Hematopoietic multipotent progenitor cell (in vitro differentiated cells): ENCODE results near the gene PANK4. TPM values are rescaled to one million over a fixed set of nuclear protein-coding genes. Genes with fewer than 3 reads are reported as not detected.
A peak's percentile ranks its signal among the peaks of the same experiment; 100 is the strongest.
"Not testable (repeated sequence)": the region's sequence is repeated elsewhere in the genome, so short reads cannot be mapped to it uniquely, and the experiment has no call there.

Experiments
- DNase-seq, 3 donors: peaks; one replicate each; pipeline ENCODE4 v3.0.0-alpha.2; 2011 to 2015; ENCODE audit warnings: low read depth in 2 of 3, low spot score in 2 of 3
- total RNA-seq: library from RNA; depleted of rRNA; stranded (reverse); fragments of >200 nt; gene quantifications from one replicate; pipeline ENCODE4 v1.2.3, GENCODE V29; 2012

Gene PANK4
- total RNA-seq, 1 donor = 27.2 TPM

DNA sequence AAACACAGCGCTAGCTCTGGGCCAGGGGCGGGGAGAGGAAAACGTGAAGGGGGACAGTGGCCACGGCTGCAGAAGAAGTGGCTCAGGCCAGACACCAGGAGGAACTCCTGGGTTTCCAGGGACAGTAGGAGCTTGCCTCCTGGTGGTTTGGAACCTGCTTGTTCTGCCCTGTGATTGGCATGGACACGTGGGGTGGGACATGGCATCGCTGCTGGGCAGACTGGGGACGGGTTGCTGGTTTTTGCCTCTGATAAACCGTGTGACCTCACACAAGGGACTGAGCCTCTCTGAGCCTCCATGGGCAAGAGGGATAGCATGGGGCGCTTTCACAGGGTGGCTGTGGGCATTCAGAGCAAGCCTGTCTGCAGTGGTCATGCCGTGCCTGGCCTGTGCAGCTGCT is 57.9 kb downstream of the PANK4 start:
- DNase-seq = no peak

DNA sequence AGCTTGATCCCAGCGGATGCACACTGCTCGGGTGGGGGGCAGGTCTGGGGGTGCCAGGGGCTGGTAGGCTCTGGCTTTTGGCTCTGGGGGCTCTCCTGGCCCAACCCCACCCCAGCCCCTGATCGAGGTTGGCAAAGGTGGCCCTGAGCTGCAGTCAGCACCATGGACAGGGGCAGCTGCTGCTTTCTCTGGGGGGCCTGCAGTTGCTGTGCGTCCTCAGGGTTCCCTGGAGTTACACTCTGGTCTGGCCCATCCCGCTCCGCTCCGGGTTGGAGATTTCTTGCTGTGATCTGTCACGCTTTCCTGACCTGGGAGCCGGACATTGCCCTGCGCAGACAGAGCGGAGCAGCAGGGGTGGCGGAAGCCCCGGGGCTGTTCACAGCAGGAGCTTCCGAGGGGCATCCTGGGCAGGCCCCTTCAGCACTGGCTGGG is 58.3 kb downstream of the PANK4 start:
- DNase-seq = peak; percentile 16 to 72 (median 46)

DNA sequence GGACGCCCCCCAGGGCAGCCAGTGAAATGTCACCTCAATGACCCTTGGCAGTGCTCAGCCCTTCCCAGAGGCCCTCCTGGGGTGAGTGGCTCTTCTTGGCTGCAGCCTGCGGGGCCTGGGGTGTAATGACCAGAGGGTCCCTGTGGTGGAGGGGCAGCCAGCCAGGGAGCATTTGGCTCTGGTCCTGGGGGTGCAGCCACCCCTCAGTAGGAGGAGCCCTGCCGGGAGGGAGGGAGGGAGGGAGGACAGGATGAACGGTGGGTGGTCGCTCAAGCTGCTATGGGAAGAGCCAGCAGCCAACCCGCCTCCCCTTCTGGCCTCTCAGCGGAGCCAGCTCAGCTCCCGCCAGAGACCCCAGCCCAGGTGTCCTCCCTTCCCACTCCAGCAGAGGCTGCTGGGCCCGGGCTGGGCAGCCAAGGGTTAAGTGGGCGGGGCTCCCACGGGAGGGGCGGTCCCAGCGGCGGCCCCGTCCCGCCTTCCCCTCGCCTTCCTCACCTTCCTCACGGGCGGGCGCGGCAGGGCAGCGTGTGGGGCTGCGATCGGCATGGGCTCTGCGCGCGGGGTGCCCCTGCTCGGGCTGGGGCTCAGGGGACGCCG is 59.3 kb downstream of the PANK4 start:
- DNase-seq = no peak

DNA sequence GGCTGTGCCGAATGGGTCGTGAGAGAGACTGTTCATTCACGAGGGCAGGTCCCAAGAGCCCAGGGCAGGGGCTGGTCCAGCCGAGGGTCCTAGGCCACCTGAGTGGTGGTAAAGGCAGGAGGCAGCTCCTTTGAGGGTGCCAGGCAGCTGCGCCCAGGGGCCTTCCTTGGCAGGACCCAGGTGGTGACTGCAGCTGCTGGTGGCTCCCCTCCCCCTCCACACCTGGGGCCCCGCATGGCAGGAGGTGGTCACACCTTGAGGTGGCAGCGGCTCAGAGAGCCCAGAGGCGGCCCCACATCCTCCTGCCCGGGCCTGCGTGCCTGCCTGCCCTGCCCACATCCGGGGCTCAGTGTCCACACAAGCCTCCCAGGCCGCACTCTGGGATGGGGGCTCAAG is 60.1 kb downstream of the PANK4 start:
- no peak for DNase-seq

DNA sequence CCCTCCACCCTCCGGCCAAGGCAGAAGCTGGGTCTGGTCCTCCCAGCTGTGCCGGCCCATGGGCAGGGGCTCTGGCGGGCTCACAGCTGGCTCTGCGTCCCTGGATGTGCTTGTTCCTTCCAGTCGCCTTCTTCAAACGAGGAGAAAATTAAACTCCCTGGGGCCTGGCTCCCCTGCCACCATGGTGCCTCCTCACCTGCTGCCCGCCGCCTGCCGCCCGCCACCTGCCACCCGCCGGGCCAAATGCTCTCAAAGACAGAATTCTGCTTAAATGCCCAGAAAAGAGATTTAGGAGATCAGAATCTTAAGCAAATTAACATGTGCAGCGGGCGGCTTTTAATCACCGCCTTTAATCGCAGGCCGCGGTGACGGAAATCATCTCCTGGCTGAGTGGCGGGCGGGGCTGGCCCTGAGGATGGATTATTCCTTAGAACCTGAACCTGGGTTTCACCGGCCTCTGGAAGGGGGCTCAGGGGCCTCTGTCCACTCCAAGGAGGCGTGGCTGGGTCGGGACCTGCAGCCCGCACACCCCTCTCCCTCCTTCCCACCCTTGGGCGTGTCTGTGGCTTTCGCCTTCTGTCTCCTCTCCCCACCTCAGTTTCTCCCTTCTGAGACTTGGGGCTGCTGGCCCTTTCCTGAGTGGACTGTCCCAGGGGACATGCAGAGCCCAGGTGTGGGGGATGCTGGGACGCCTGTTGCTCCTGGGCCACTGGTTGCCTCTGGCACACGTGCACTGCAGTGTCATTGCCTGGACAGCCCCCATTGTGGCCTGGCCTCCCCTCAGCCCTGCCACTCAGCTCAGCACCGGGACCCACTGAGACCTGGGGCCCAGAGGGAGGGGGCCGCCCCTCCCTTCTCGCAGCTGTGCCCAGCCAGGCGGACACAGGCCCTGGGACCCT is 60.8 kb downstream of the PANK4 start:
- DNase-seq = no peak

DNA sequence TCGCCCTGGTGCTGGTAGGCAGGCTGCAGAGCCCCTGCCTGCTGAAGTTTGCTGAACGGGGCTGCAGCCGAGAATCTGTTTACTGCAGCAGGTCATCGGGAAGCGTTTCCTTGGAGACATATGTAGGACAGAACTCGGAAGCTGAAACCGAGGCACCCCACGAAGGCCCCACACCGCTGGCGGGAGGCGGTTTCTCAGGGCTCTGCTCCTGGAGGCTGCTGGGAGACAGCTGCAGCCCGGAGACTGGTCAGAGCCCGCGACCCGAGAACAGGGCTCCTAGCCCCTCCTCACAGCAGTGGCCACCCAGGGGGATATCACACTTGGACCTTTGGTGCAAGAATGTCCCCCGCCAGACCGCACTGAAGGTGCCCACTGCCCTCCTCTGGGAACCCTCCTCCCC is 63.0 kb downstream of the PANK4 start:
- DNase-seq = no peak

DNA sequence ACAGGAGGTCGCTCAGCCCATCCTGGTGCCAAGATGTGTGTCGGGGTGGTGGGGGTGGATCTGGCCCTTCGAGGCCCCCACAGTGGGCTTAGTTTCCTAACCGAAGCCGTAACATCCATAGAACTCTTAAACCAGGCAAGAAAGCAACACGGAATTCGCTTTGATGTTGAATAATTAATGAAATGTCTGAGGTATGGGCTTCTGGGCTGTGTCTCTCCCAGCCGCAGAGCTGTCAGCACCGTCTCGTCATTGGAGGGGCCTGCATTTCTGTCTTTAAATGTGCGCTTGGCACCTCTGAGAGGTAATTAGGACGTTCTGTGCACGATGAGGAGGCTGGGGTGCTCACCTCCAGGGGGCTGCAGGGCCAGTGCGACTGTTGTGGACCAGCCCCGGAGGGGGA is 63.6 kb downstream of the PANK4 start:
- no peak for DNase-seq

DNA sequence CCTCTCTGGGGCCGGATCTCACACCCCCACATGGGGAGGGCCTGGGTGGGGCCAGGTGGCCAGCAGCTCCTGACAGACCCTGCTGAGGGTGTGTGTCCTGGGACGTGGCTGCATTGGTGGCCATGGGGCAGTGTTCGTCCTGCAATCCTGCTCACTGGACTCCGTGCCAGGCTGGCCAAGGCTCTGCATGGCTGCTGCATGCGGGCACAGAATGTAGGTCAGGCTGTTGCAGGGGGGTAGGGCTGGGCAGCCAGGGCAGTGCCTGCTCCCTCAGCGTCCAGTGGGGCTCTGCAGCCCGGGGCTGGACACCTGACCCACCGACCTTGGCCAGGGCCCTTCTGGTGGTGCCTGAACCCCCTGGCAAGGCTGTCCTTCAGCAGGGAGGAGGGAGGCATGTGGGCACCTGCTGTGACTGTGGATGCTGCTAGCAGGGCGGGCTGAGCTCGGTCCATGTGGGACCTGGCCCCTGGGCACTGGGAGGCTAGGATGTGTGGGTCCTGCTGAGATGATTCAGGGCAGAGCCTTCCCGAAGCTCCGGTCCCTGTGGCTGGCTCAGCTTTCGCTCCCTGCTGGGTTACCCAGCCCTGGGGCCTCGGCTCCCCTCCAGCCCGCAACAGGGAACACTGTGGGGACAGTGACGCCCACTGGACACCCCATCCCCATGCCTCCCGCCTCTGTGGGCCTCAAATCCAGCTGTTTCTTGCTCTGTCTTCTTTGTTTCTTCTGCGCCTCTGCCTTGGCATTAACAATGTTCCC is 65.2 kb downstream of the PANK4 start:
- DNase-seq = no peak

DNA sequence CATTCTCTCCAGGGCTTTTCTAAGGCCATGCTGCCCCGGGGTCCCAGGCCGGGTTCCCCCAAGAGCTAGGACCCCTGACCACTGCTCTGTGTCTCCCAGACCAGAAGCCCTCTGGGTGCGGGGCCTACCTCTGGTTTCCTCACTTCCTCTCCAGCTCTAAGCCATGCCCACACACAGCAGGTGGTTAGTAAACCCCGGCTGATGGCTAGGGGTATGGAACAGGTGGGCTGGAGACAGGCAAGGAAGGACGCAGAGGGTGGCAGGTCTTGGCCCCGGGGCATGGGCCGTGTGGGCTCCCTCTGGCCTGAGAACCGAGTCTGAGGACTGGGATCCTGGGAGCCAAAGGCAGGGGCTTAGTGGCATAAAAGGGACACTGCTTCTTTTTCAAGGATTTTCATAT is 66.2 kb downstream of the PANK4 start:
- no peak for DNase-seq

DNA sequence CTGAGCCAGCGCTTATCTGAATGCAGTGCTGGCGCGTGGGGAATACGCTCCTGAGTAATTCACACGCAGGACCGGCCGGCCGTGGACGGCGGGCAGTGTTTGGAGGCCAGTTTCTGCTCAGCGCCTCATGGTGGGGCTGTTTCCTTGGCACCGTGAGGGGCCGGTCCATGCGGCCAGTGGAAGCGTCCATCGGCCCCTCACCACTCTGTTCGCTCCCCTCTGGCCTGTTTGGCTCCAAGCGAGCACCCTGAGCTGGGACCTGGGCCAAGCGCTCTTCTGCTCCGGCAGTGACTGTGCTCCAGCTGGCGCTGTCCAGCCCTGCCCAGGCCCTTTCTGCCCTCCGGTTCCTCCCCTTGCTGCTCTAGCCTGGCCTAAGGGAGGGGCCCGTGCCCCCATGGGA is 66.6 kb downstream of the PANK4 start:
- DNase-seq = no peak

DNA sequence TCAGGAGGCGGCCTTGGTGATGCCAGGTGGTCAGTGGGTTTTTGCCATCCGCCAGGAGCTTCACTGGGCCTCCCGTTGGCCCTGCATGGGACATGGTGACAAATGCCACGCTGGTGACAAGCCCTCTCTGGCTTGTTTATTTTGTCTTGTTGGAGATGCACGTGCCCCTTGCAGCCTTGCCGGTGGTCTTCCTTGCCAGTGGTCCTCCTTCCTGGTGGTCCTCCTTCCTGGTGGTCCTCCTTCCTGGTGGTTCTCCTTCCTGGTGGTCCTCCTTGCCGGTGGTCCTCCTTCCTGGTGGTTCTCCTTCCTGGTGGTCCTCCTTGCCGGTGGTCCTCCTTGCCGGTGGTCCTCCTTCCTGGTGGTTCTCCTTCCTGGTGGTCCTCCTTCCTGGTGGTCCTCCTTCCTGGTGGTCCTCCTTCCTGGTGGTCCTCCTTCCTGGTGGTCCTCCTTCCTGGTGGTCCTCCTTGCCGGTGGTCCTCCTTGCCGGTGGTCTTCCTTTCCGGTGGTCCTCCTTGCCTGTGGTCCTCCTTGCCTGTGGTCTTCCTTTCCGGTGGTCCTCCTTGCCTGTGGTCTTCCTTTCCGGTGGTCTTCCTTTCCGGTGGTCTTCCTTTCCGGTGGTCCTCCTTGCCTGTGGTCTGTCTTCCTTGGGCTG is 67.2 kb downstream of the PANK4 start:
- not testable (repeated sequence) for DNase-seq

DNA sequence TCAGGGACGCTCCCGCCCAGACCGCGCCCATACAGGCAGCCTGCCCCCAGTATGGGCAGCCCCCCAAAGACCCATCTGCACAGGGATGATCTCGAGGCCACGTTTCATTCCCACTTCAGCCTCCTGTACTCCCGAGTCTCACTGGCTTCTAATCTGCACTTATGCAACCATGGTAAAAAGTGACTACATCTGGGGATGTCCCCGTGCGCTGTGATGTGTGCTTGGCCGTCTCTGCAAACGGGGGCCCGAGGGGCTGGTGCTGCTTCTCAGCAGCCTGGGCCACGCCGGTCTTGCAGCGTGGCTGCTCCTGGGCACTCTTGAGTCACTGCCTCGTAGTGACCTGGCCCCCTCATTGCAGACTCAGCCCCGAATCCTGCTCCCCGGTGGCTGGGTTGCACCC is 67.7 kb downstream of the PANK4 start:
- DNase-seq = no peak

Other genes with a start within 250 kb of the PANK4 start
- 17.8 TPM for gene MORN1, start 135.0 kb downstream of the PANK4 start, total RNA-seq
- 31.8 TPM for gene RER1, start 134.8 kb downstream of the PANK4 start, total RNA-seq
- 41.5 TPM for gene PEX10, start 114.0 kb downstream of the PANK4 start, total RNA-seq
- gene PLCH2, start 50.3 kb downstream of the PANK4 start, total RNA-seq = 1.3 TPM
- not detected for gene HES5, start 3.7 kb upstream of the PANK4 start, total RNA-seq
- 135 TPM for gene TNFRSF14, start 29.8 kb upstream of the PANK4 start, total RNA-seq
- 27.7 TPM for gene PRXL2B, start 60.2 kb upstream of the PANK4 start, total RNA-seq
- 8.1 TPM for gene MMEL1, start 106.4 kb upstream of the PANK4 start, total RNA-seq